HepG2 (cell line): Measurements from ENCODE around the gene NCLN. TPM values are rescaled to one million over a fixed set of nuclear protein-coding genes. Genes with fewer than 3 reads are reported as not detected.

Experiments
- ATAC-seq: fragments of 200-7000 bp; cut with Tn5 transposase; 3 replicates; pipeline ENCODE4 v1.9.1; 2020; ENCODE audit warnings: mild to moderate bottlenecking, moderate library complexity
- BruUV-seq: library from RNA; stranded (reverse); fragments of 400-500 nt; replicated peaks from 2 replicates; lab custom pipeline; 2021; lab: Mats Ljungman, UMichigan
- CTCF ChIA-PET: fragments of 300-600 bp; formaldehyde crosslinking; extraction: SDS; loops from one replicate; lab custom pipeline; 2021; ENCODE audit warnings: low total read pairs, inconsistent platforms, low intra/inter-chr PET ratio; lab: Yijun Ruan, JAX
- POLR2A ChIA-PET: fragments of 350-600 bp; sonication (Branson Sonifier 250); formaldehyde crosslinking; loops from one replicate; lab custom pipeline; 2020; ENCODE audit warnings: antibody characterized with exemption, inconsistent platforms; lab: Yijun Ruan, JAX
- DNase-seq: peaks from one replicate; pipeline ENCODE4 v3.0.0-alpha.2; 2015; ENCODE audit warnings: low spot score
- FAIRE-seq: peaks from 3 replicates; lab custom pipeline; 2011; peaks lifted over from hg19 to GRCh38; lab: Jason Lieb, UNC
- H2AFZ ChIP-seq: one replicate; pipeline ENCODE4 v1.6.1; 2011; ENCODE audit warnings: low read length, inconsistent platforms
- H3K27ac ChIP-seq: fragments of 300-600 bp; 3 replicates; pipeline ENCODE4 v1.8.0; 2011; ENCODE audit warnings: mixed run types, mild to moderate bottlenecking, mixed read lengths, low read length, inconsistent platforms; ENCODE audit not compliant: insufficient read depth; ENCODE audit errors: extremely low read length
- H3K27me3 ChIP-seq, 2 experiments: fragments of 200-600 bp in 1 of 2; 2 replicates in 1 of 2; 3 replicates in 1 of 2; pipeline versions ENCODE4 v1.6.0 to v1.8.0; 2011; ENCODE audit warnings: low read length in 2 of 2, mild to moderate bottlenecking in 2 of 2, moderate library complexity in 2 of 2, inconsistent platforms in 1 of 2; ENCODE audit not compliant: insufficient read depth in 2 of 2, control insufficient read depth in 1 of 2
- H3K36me3 ChIP-seq, 2 experiments: fragments of 200-600 bp in 1 of 2; replicated peaks in 1 of 2; 2 replicates in 1 of 2; 3 replicates in 1 of 2; pipeline versions ENCODE4 v1.5.1 to v1.8.0; 2011; ENCODE audit warnings: low read length in 2 of 2, inconsistent platforms in 1 of 2; ENCODE audit not compliant: insufficient read depth in 2 of 2, control insufficient read depth in 1 of 2
- H3K4me1 ChIP-seq: 2 replicates; pipeline ENCODE4 v1.5.1; 2012; ENCODE audit warnings: low read length, inconsistent platforms; ENCODE audit not compliant: insufficient read depth
- H3K4me2 ChIP-seq: 2 replicates; pipeline ENCODE4 v1.6.0; 2011; ENCODE audit warnings: low read depth, low read length, inconsistent platforms
- H3K4me3 ChIP-seq, 3 experiments: fragments of 200-600 bp in 1 of 3; sonication (generic), shearing (Covaris generic) in 1 of 3; replicated peaks in 1 of 3; 2 replicates each; pipeline ENCODE4 v1.5.1; 2011 to 2016; ENCODE audit warnings: low read length in 3 of 3, inconsistent platforms in 2 of 3, low read depth in 2 of 3, mild to moderate bottlenecking in 2 of 3, control low read depth in 1 of 3, mixed read lengths in 1 of 3; ENCODE audit not compliant: insufficient read depth in 1 of 3
- H3K79me2 ChIP-seq: one replicate; pipeline ENCODE4 v1.6.1; 2011; ENCODE audit warnings: low read length, inconsistent platforms; ENCODE audit not compliant: insufficient read depth
- H3K9ac ChIP-seq: 2 replicates; pipeline ENCODE4 v1.6.0; 2011; ENCODE audit warnings: mild to moderate bottlenecking, low read depth, low read length, inconsistent platforms; ENCODE audit not compliant: insufficient read depth
- H3K9me3 ChIP-seq: 2 replicates; pipeline ENCODE4 v1.5.1; 2012; ENCODE audit warnings: mild to moderate bottlenecking, low read length
- H4K20me1 ChIP-seq: 2 replicates; pipeline ENCODE4 v1.6.0; 2011; ENCODE audit warnings: inconsistent platforms, mild to moderate bottlenecking, low read length, moderate library complexity; ENCODE audit not compliant: insufficient read depth
- CENPBD1 ChIP-seq: sonication (generic); formaldehyde crosslinking; IDR thresholded peaks from 2 replicates; pipeline ENCODE4 v1.8.0; 2022; ENCODE audit warnings: missing genetic modification reagents, low read depth, mild to moderate bottlenecking, borderline replicate concordance
- FOSL2 ChIP-seq: sonication (generic); formaldehyde crosslinking; IDR thresholded peaks from 2 replicates; pipeline ENCODE4 v1.4.0; 2020; ENCODE audit warnings: missing genetic modification reagents
- HOXA5 ChIP-seq: sonication (generic); formaldehyde crosslinking; IDR thresholded peaks from 2 replicates; pipeline ENCODE4 v1.4.0; 2020; ENCODE audit warnings: missing genetic modification reagents
- LRRFIP1 ChIP-seq: sonication (generic); formaldehyde crosslinking; conservative IDR thresholded peaks from 2 replicates; pipeline ENCODE4 v1.4.0; 2020; ENCODE audit warnings: missing genetic modification reagents
- MXI1 ChIP-seq: IDR thresholded peaks from 3 replicates; pipeline ENCODE4 v1.6.1; 2012; ENCODE audit warnings: low read depth, low read length, inconsistent platforms, borderline replicate concordance
- NRL ChIP-seq: sonication (generic); formaldehyde crosslinking; IDR thresholded peaks from 2 replicates; pipeline ENCODE4 v1.5.0; 2020; ENCODE audit warnings: missing genetic modification reagents, mild to moderate bottlenecking, moderate library complexity, borderline replicate concordance
- PBX2 ChIP-seq: IDR thresholded peaks from 2 replicates; pipeline ENCODE4 v1.6.1; 2016; ENCODE audit warnings: control low read depth
- RAD21 ChIP-seq: fragments of 450-650 bp; formaldehyde crosslinking; IDR thresholded peaks from 2 replicates; pipeline ENCODE4 v1.5.0; 2020; ENCODE audit warnings: mild to moderate bottlenecking
- SMC3 ChIP-seq: IDR thresholded peaks from 2 replicates; pipeline ENCODE4 v1.6.1; 2011; ENCODE audit warnings: low read length, improper control_type of control experiment
- SRY ChIP-seq: sonication (generic); formaldehyde crosslinking; IDR thresholded peaks from 2 replicates; pipeline ENCODE4 v1.8.0; 2022; ENCODE audit warnings: mild to moderate bottlenecking, missing genetic modification reagents
- STAG1 ChIP-seq: sonication (generic); formaldehyde crosslinking; IDR thresholded peaks from 2 replicates; pipeline ENCODE4 v1.4.0; 2020; ENCODE audit warnings: missing genetic modification reagents
- ZHX1 ChIP-seq: sonication (generic); formaldehyde crosslinking; IDR thresholded peaks from 2 replicates; pipeline ENCODE4 v1.8.1; 2022; ENCODE audit warnings: low read depth, mild to moderate bottlenecking, missing genetic modification reagents
- ZNF230 ChIP-seq: sonication (generic); formaldehyde crosslinking; IDR thresholded peaks from 2 replicates; pipeline ENCODE4 v1.4.0; 2020; ENCODE audit warnings: mild to moderate bottlenecking, missing genetic modification reagents
- ZNF362 ChIP-seq: sonication (generic); formaldehyde crosslinking; IDR thresholded peaks from 2 replicates; pipeline ENCODE4 v1.4.0; 2020; ENCODE audit warnings: missing genetic modification reagents, mild to moderate bottlenecking, borderline replicate concordance
- ZNF501 ChIP-seq: sonication (generic); formaldehyde crosslinking; IDR thresholded peaks from 2 replicates; pipeline ENCODE4 v1.5.1; 2020; ENCODE audit warnings: mild to moderate bottlenecking, moderate library complexity, missing genetic modification reagents
- ZNF550 ChIP-seq: sonication (generic); formaldehyde crosslinking; IDR thresholded peaks from 2 replicates; pipeline ENCODE4 v1.4.0; 2020; ENCODE audit warnings: mild to moderate bottlenecking, missing genetic modification reagents, borderline replicate concordance
- WGBS: methylation state at CpG from one replicate; pipeline ENCODE4 v1.1.6; 2017; ENCODE audit warnings: low lambda C conversion rate; 5-methylcytosine and 5-hydroxymethylcytosine counted together
- in situ Hi-C: cut with HindIII; loops from 2 replicates; pipeline ENCODE4 v1.10.0; 2017; ENCODE audit warnings: low pct_unique_long_range_greater_than_20kb; ENCODE audit not compliant: extremely low pct_ligation_motif_present
- intact Hi-C: fragments of 100-400 bp; cut with micrococcal nuclease; formaldehyde crosslinking; loops from one replicate; pipeline ENCODE4 v1.10.0; 2022; ENCODE audit not compliant: unreplicated experiment
- polyA plus RNA-seq, 8 experiments: library from polyadenylated mRNA; depleted of rRNA in 3 of 8; stranded (reverse) in 7 of 8; unstranded in 1 of 8; fragments of >200 nt; fragmentation: Illumina TruSeq in 4 of 8; extraction: Trizol in 4 of 8; gene quantifications; 2 replicates each; pipeline versions ENCODE4 v1.2.1 to v1.2.3, GENCODE V29; 2011 to 2016; ENCODE audit warnings: low read depth in 4 of 8, missing spikeins in 1 of 8, mixed read lengths in 1 of 8; ENCODE audit not compliant: insufficient read depth in 1 of 8
- total RNA-seq, 5 experiments: library from RNA; depleted of rRNA; stranded (reverse); fragments of >200 nt; fragmentation: Illumina TruSeq; extraction: Trizol; gene quantifications; 2 replicates each; pipeline ENCODE4 v1.2.3, GENCODE V29; 2016; ENCODE audit warnings: low read depth in 1 of 5

Gene NCLN
- total and polyA plus RNA-seq, 2 of the 13 experiments (the other 11 are each of a cell fraction or from before 2014, with no cell fraction given) = 42.6 to 56.0 TPM

- FAIRE-seq = no peak
- CTCF ChIA-PET = interaction anchor here (1.0 to 2.5 kb wide), 5 partner anchors 16 to 213 kb away, joined by 3 to 26 read pairs (median 5); no protein-coding TSS in a partner anchor
- Histone ChIP-seq H3K4me3 (peak overlapping the region in 1 of 3 experiments; percentile 39; a peak in 1 of 6 replicates), H3K27me3 (no peaks in the 10 kb centered on the region), H3K79me2 (no peaks in the 10 kb centered on the region), H3K4me1 (no peaks in the 10 kb centered on the region), H3K9me3 (no peaks in the 10 kb centered on the region), H2AFZ (no peak overlapping the region), H3K27ac (no peak overlapping the region), H3K36me3 (no peaks in the 10 kb centered on the region), H4K20me1 (no peaks in the 10 kb centered on the region), H3K9ac (no peak overlapping the region), H3K4me2 (peak overlapping the region; percentile 20; the same call in 1 of the 2 replicates)
- in situ Hi-C loops = loop anchor here (10.0 kb wide), 1 partner anchor 209 kb away; no protein-coding TSS in a partner anchor
- intact Hi-C loops = loop anchor here (1.0 kb wide), 1 partner anchor 34 kb away; no protein-coding TSS in a partner anchor
- peak; percentile 46 for DNase-seq
- under 1% methylated on average over 15 of the region's 27 CpGs for WGBS
- ATAC-seq = peak; percentile 95
- POLR2A ChIA-PET = no interaction called here
- BruUV-seq = no TSS peak
- TF ChIP-seq ZNF362 (CRISPR knock-in tag) (no peak), LRRFIP1 (no peak), ZHX1 (CRISPR knock-in tag) (no peak), SMC3 (peak; percentile 51), CENPBD1 (CRISPR knock-in tag) (no peak), NRL (CRISPR knock-in tag) (no peak), MXI1 (no peak), STAG1 (CRISPR knock-in tag) (peak; percentile 89), FOSL2 (CRISPR knock-in tag) (peak; percentile 31; the same call in 1 of the 2 replicates), HOXA5 (CRISPR knock-in tag) (no peak), SRY (no peak), ZNF550 (no peak), RAD21 (peak; percentile 84), ZNF230 (CRISPR knock-in tag) (no peak), PBX2 (no peak), ZNF501 (CRISPR knock-in tag) (peak; percentile 50)
Observed at GRCh38 chr19:3163230-3163886, 22.4 kb upstream of the NCLN start.
